WTC11 (cell line): ENCODE data around the gene DGLUCY. TPM values are rescaled to one million over a fixed set of nuclear protein-coding genes. Genes with fewer than 3 reads are reported as not detected.

Source experiments
- ATAC-seq: fragments of 200-7000 bp; cut with Tn5 transposase; 2 replicates; pipeline ENCODE4 v1.10.0; 2021; ENCODE audit warnings: mild to moderate bottlenecking, moderate library complexity
- CTCF ChIA-PET: fragments of 300-600 bp; sonication (Branson Sonifier 250); formaldehyde crosslinking; loops from one replicate; lab custom pipeline; 2021; ENCODE audit warnings: antibody characterized with exemption; lab: Charles Lee
- POLR2A ChIA-PET: fragments of 350-600 bp; sonication (Branson Sonifier 250); formaldehyde crosslinking; loops from one replicate; lab custom pipeline; 2021; ENCODE audit warnings: antibody characterized with exemption; lab: Charles Lee
- DNase-seq: peaks from one replicate; pipeline ENCODE4 v3.0.0; 2021; ENCODE audit warnings: low spot score
- H3K27ac Mint-ChIP-seq: 2 replicates; pipeline ENCODE4 v1.8.0; 2021; ENCODE audit warnings: mixed read lengths
- H3K27me3 Mint-ChIP-seq: 2 replicates; pipeline ENCODE4 v1.8.0; 2021; ENCODE audit warnings: low read depth, mild to moderate bottlenecking, moderate library complexity, mixed read lengths
- H3K36me3 Mint-ChIP-seq: 2 replicates; pipeline ENCODE4 v1.8.0; 2021; ENCODE audit warnings: mixed read lengths
- H3K4me1 Mint-ChIP-seq: 2 replicates; pipeline ENCODE4 v1.8.0; 2022; ENCODE audit warnings: mixed read lengths
- H3K4me3 Mint-ChIP-seq: 2 replicates; pipeline ENCODE4 v1.8.0; 2021; ENCODE audit warnings: mild to moderate bottlenecking, moderate library complexity, mixed read lengths
- H3K9me3 Mint-ChIP-seq: 2 replicates; pipeline ENCODE4 v1.8.0; 2021; ENCODE audit warnings: mixed read lengths
- ATF6 ChIP-seq: sonication (generic); formaldehyde crosslinking; IDR thresholded peaks from 2 replicates; pipeline ENCODE4 v1.8.1; 2023; ENCODE audit warnings: mild to moderate bottlenecking, missing genetic modification reagents
- CDX4 ChIP-seq: fragments of 250-450 bp; sonication (Bioruptor Pico); IDR thresholded peaks from 2 replicates; pipeline ENCODE4 v1.9.0; 2021; ENCODE audit warnings: moderate library complexity, mild to moderate bottlenecking, inconsistent platforms, borderline replicate concordance
- E2F1 ChIP-seq: sonication (generic); formaldehyde crosslinking; IDR thresholded peaks from 2 replicates; pipeline ENCODE4 v1.8.0; 2022; ENCODE audit warnings: mild to moderate bottlenecking, missing genetic modification reagents
- E2F4 ChIP-seq: sonication (generic); formaldehyde crosslinking; IDR thresholded peaks from 2 replicates; pipeline ENCODE4 v1.8.1; 2022; ENCODE audit warnings: low read depth, mild to moderate bottlenecking, moderate library complexity, missing genetic modification reagents, borderline replicate concordance
- E2F5 ChIP-seq: sonication (generic); formaldehyde crosslinking; IDR thresholded peaks from 2 replicates; pipeline ENCODE4 v1.8.1; 2022; ENCODE audit warnings: mild to moderate bottlenecking, moderate library complexity, missing genetic modification reagents
- ELF4 ChIP-seq: sonication (generic); formaldehyde crosslinking; IDR thresholded peaks from 2 replicates; pipeline ENCODE4 v1.8.1; 2022; ENCODE audit warnings: low read depth, mild to moderate bottlenecking, moderate library complexity, missing genetic modification reagents
- ERG ChIP-seq: fragments of 250-450 bp; sonication (Bioruptor Pico); IDR thresholded peaks from 2 replicates; pipeline ENCODE4 v1.8.0; 2021; ENCODE audit warnings: mild to moderate bottlenecking
- ETV6 ChIP-seq: sonication (generic); formaldehyde crosslinking; IDR thresholded peaks from 2 replicates; pipeline ENCODE4 v1.8.1; 2022; ENCODE audit warnings: mild to moderate bottlenecking, missing genetic modification reagents
- FOXJ3 ChIP-seq: sonication (generic); formaldehyde crosslinking; IDR thresholded peaks from 2 replicates; pipeline ENCODE4 v1.9.0; 2021; ENCODE audit warnings: missing genetic modification reagents, mild to moderate bottlenecking, borderline replicate concordance
- GRHL2 ChIP-seq: fragments of 250-450 bp; sonication (Bioruptor Pico); IDR thresholded peaks from 2 replicates; pipeline ENCODE4 v1.8.0; 2022; ENCODE audit warnings: mild to moderate bottlenecking, moderate library complexity; ENCODE audit not compliant: insufficient replicate concordance, severe bottlenecking
- JAZF1 ChIP-seq: fragments of 250-450 bp; sonication (Bioruptor Pico); IDR thresholded peaks from 2 replicates; pipeline ENCODE4 v1.9.0; 2021; ENCODE audit warnings: moderate library complexity, mild to moderate bottlenecking, inconsistent platforms
- KAT7 ChIP-seq: sonication (generic); formaldehyde crosslinking; IDR thresholded peaks from 2 replicates; pipeline ENCODE4 v1.8.1; 2023; ENCODE audit warnings: missing genetic modification reagents, mild to moderate bottlenecking, borderline replicate concordance
- OVOL2 ChIP-seq: fragments of 250-450 bp; sonication (Bioruptor Pico); IDR thresholded peaks from 2 replicates; pipeline ENCODE4 v1.9.0; 2021; ENCODE audit warnings: mild to moderate bottlenecking, borderline replicate concordance
- PRDM15 ChIP-seq: sonication (generic); formaldehyde crosslinking; IDR thresholded peaks from 2 replicates; pipeline ENCODE4 v1.8.0; 2022; ENCODE audit warnings: missing genetic modification reagents
- RELA ChIP-seq: sonication (generic); formaldehyde crosslinking; IDR thresholded peaks from 2 replicates; pipeline ENCODE4 v1.8.1; 2022; ENCODE audit warnings: missing genetic modification reagents, mild to moderate bottlenecking, borderline replicate concordance
- ZNF512 ChIP-seq: sonication (generic); formaldehyde crosslinking; IDR thresholded peaks from 2 replicates; pipeline ENCODE4 v1.8.1; 2022; ENCODE audit warnings: missing genetic modification reagents, borderline replicate concordance
- ZNF532 ChIP-seq: fragments of 250-450 bp; sonication (Bioruptor Pico); IDR thresholded peaks from 2 replicates; pipeline ENCODE4 v1.9.0; 2021; ENCODE audit warnings: mild to moderate bottlenecking, borderline replicate concordance
- ZNF671 ChIP-seq: fragments of 250-450 bp; sonication (Bioruptor Pico); IDR thresholded peaks from 2 replicates; pipeline ENCODE4 v1.8.0; 2021; ENCODE audit warnings: mild to moderate bottlenecking
- total RNA-seq: library from RNA; stranded (reverse); gene quantifications from 3 replicates; pipeline ENCODE4 v1.2.3, GENCODE V29; 2021

The DGLUCY gene
- total RNA-seq, 1 experiment from 2014 or later = 35.4 TPM

GRCh38 chr14:91204657-91205056, 90.8 kb downstream of the DGLUCY start (continued):
- TF ChIP-seq ZNF532 (CRISPR knock-in tag) = no peak
- no peak for TF ChIP-seq CDX4 (CRISPR knock-in tag)
- no peak for TF ChIP-seq E2F5 (CRISPR knock-in tag)
- no peak for TF ChIP-seq GRHL2 (CRISPR knock-in tag)
- TF ChIP-seq RELA (CRISPR knock-in tag) = no peak
- TF ChIP-seq ZNF671 (CRISPR knock-in tag) = no peak
- TF ChIP-seq ATF6 (CRISPR knock-in tag) = no peak
- no peak for TF ChIP-seq OVOL2 (CRISPR knock-in tag)
- TF ChIP-seq ELF4 (CRISPR knock-in tag) = no peak
- TF ChIP-seq ZNF512 (CRISPR knock-in tag) = no peak
- no peak for TF ChIP-seq E2F1 (CRISPR knock-in tag)
- no peak for TF ChIP-seq FOXJ3 (CRISPR knock-in tag)
- TF ChIP-seq, all 79 proteins: peak for 0

GRCh38 chr14:91205459-91205858, 91.6 kb downstream of the DGLUCY start:
- Mint-ChIP-seq H3K4me3 (no peak overlapping the region), H3K36me3 (peaks cover 44% of the 10 kb centered on the region), H3K27ac (no peak overlapping the region), H3K4me1 (no peaks in the 10 kb centered on the region), H3K9me3 (peaks cover 7% of the 10 kb centered on the region), H3K27me3 (no peaks in the 10 kb centered on the region)
- ChIA-PET CTCF (no interaction called here), POLR2A (no interaction called here)
- ATAC-seq (no peak), DNase-seq (no peak)
- TF ChIP-seq ETV6 (CRISPR knock-in tag) (no peak), GRHL2 (CRISPR knock-in tag) (no peak), ERG (CRISPR knock-in tag) (no peak), PRDM15 (CRISPR knock-in tag) (no peak), KAT7 (CRISPR knock-in tag) (no peak), JAZF1 (CRISPR knock-in tag) (no peak), E2F4 (CRISPR knock-in tag) (no peak)
